Measurements from ENCODE around the gene CCDC85C. TPM values are rescaled to one million over a fixed set of nuclear protein-coding genes. Genes with fewer than 3 reads are reported as not detected.

Gene CCDC85C
- total RNA-seq, 1 experiment from 2014 or later, result 33.2 TPM

- peaks cover 3% of the 10 kb centered on the region for H3K79me1 ChIP-seq (ENCODE audit: insufficient read depth, low read depth, low read length, poor library complexity, severe bottlenecking)
- H3K9me3 ChIP-seq (ENCODE audit: control insufficient read depth, low read depth, low read length), result no peaks in the 10 kb centered on the region
- no peak overlapping the region for H3K4me2 ChIP-seq (ENCODE audit: insufficient read depth, insufficient read length, low read length)
- no peak overlapping the region for H3K18ac ChIP-seq (ENCODE audit: insufficient read length, low read depth, low read length)
- peak overlapping the region in 1 of 3 experiments; percentile 28; a peak in 2 of 7 replicates for H3K27ac Mint-ChIP-seq
- H4K20me1 ChIP-seq (ENCODE audit: control insufficient read depth, insufficient read depth, insufficient read length), result peaks cover 4% of the 10 kb centered on the region
- no peak overlapping the region for H4K5ac ChIP-seq (ENCODE audit: insufficient read length, low read depth, low read length)
- H2BK120ac ChIP-seq (ENCODE audit: low read depth, low read length, poor library complexity, severe bottlenecking), result no peak overlapping the region
- H3K56ac ChIP-seq (ENCODE audit: insufficient read length, low read depth, low read length), result no peak overlapping the region
- H3T11ph ChIP-seq (ENCODE audit: low read length), result no peak overlapping the region
- H3K79me2 ChIP-seq (ENCODE audit: insufficient read depth, low read length), result no peaks in the 10 kb centered on the region; the same call in 1 of the 2 replicates
- no peak overlapping the region for H2BK5ac ChIP-seq (ENCODE audit: insufficient read length, low read length)
- H3K4me1 Mint-ChIP-seq, result peaks cover 37 to 62% of the 10 kb centered on the region in 2 experiments
- no peak overlapping the region for H3K23ac ChIP-seq (ENCODE audit: insufficient read length, low read depth, low read length)
- H2BK15ac ChIP-seq (ENCODE audit: low read depth, low read length), result no peak overlapping the region
- no CpG with 5 or more reads among the region's 5 CpGs for WGBS (ENCODE audit: extremely low coverage, insufficient read length, low lambda C conversion rate)
- H3K4me3 Mint-ChIP-seq, result no peak overlapping the region
- H3K27me3 Mint-ChIP-seq (ENCODE audit: low read depth), result no peaks in the 10 kb centered on the region; the same call in 1 of the 2 replicates
- H4K8ac ChIP-seq (replicated peaks; ENCODE audit: insufficient read length, low read depth, low read length), result no peak overlapping the region
- no peak overlapping the region for H4K91ac ChIP-seq (ENCODE audit: insufficient read length, low read depth, low read length)
- no peak overlapping the region; the same call in 1 of the 2 replicates for H3K14ac ChIP-seq (ENCODE audit: insufficient read depth, low read length)
- no peak overlapping the region for H2AFZ ChIP-seq (ENCODE audit: low read length)
- H3K27ac ChIP-seq (ENCODE audit: insufficient read length, low read depth, low read length), result no peak overlapping the region
- no peaks in the 10 kb centered on the region for H3K9me3 Mint-ChIP-seq
- no peak overlapping the region for H2AK5ac ChIP-seq (ENCODE audit: insufficient read length, low read length)
- H2BK12ac ChIP-seq (ENCODE audit: insufficient read length, low read depth, low read length), result no peak overlapping the region
- no peak overlapping the region for H3K9ac ChIP-seq (ENCODE audit: extremely low read depth, insufficient read length, low read length)
- H3K4me1 ChIP-seq (ENCODE audit: insufficient read depth, low read length), result no peaks in the 10 kb centered on the region; the same call in 1 of the 2 replicates
- no peak for DNase-seq
- H2BK20ac ChIP-seq (ENCODE audit: low read depth, low read length, poor library complexity, severe bottlenecking), result no peak overlapping the region
- H3K4ac ChIP-seq (ENCODE audit: low read depth, low read length), result no peak overlapping the region
- TF ChIP-seq, protein P1, sequence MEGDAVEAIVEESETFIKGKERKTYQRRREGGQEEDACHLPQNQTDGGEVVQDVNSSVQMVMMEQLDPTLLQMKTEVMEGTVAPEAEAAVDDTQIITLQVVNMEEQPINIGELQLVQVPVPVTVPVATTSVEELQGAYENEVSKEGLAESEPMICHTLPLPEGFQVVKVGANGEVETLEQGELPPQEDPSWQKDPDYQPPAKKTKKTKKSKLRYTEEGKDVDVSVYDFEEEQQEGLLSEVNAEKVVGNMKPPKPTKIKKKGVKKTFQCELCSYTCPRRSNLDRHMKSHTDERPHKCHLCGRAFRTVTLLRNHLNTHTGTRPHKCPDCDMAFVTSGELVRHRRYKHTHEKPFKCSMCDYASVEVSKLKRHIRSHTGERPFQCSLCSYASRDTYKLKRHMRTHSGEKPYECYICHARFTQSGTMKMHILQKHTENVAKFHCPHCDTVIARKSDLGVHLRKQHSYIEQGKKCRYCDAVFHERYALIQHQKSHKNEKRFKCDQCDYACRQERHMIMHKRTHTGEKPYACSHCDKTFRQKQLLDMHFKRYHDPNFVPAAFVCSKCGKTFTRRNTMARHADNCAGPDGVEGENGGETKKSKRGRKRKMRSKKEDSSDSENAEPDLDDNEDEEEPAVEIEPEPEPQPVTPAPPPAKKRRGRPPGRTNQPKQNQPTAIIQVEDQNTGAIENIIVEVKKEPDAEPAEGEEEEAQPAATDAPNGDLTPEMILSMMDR (conservative IDR thresholded peaks at IDR 0.05), result no peak
- H3K36me3 Mint-ChIP-seq (ENCODE audit: insufficient read depth in 1 of 3, low read depth in 3 of 3), result no peaks in the 10 kb centered on the region
- no peaks in the 10 kb centered on the region for H3K27me3 ChIP-seq (ENCODE audit: insufficient read depth, low read length)
- H3K23me2 ChIP-seq (ENCODE audit: insufficient read length, low read depth, low read length, poor library complexity, severe bottlenecking), result no peaks in the 10 kb centered on the region
Observed at GRCh38 chr14:99538733-99539132, 65.3 kb downstream of the CCDC85C start.
